SK-N-SH treated with all-trans-retinoic acid at 6 μM for 48 hours (cell line): ENCODE data around the gene GTF2IRD1.

ENCODE experiments used
- ATAC-seq: fragments of 200-7000 bp; cut with Tn5 transposase; 3 replicates; pipeline ENCODE4 v1.9.1; 2020; ENCODE audit warnings: mild to moderate bottlenecking, moderate library complexity
- ARNTL ChIP-seq: fragments of 450-650 bp; formaldehyde crosslinking; IDR thresholded peaks from 2 replicates; pipeline ENCODE4 v1.5.0; 2020; ENCODE audit warnings: low read depth, mild to moderate bottlenecking, moderate library complexity, borderline replicate concordance
- BACH2 ChIP-seq: fragments of 250-450 bp; sonication (Bioruptor Pico); IDR thresholded peaks from 2 replicates; pipeline ENCODE4 v1.9.0; 2021; ENCODE audit warnings: mild to moderate bottlenecking, borderline replicate concordance
- CSDC2 ChIP-seq: fragments of 250-450 bp; sonication (Bioruptor Pico); IDR thresholded peaks from 2 replicates; pipeline ENCODE4 v1.5.0; 2020; ENCODE audit warnings: mild to moderate bottlenecking, moderate library complexity
- ESRRG ChIP-seq: fragments of 250-450 bp; sonication (Bioruptor Pico); IDR thresholded peaks from 2 replicates; pipeline ENCODE4 v1.6.1; 2021; ENCODE audit warnings: mild to moderate bottlenecking
- ISL1 ChIP-seq: fragments of 250-450 bp; sonication (Bioruptor Pico); IDR thresholded peaks from 2 replicates; pipeline ENCODE4 v2.1.2; 2022; ENCODE audit warnings: mild to moderate bottlenecking, moderate library complexity
- OSR1 ChIP-seq: fragments of 250-450 bp; sonication (Bioruptor Pico); IDR thresholded peaks from 2 replicates; pipeline ENCODE4 v1.8.0; 2022; ENCODE audit warnings: moderate library complexity, mild to moderate bottlenecking, inconsistent platforms
- PPARA ChIP-seq: fragments of 250-450 bp; sonication (Bioruptor Pico); IDR thresholded peaks from 2 replicates; pipeline ENCODE4 v1.5.0; 2020; ENCODE audit warnings: mild to moderate bottlenecking, borderline replicate concordance
- RARB ChIP-seq: fragments of 250-450 bp; sonication (Bioruptor Pico); IDR thresholded peaks from 2 replicates; pipeline ENCODE4 v1.8.0; 2021; ENCODE audit warnings: mild to moderate bottlenecking, moderate library complexity
- SNAI2 ChIP-seq: fragments of 250-450 bp; sonication (Bioruptor Pico); IDR thresholded peaks from 2 replicates; pipeline ENCODE4 v1.5.0; 2020; ENCODE audit warnings: mild to moderate bottlenecking, moderate library complexity
- TCF4 ChIP-seq: fragments of 250-450 bp; sonication (Bioruptor Pico); IDR thresholded peaks from 2 replicates; pipeline ENCODE4 v1.8.0; 2021; ENCODE audit warnings: mild to moderate bottlenecking, moderate library complexity, borderline replicate concordance
- ZC3H10 ChIP-seq: fragments of 250-450 bp; sonication (Bioruptor Pico); IDR thresholded peaks from 2 replicates; pipeline ENCODE4 v1.5.1; 2021; ENCODE audit warnings: mild to moderate bottlenecking, moderate library complexity
- ZFP3 ChIP-seq: fragments of 250-450 bp; sonication (Bioruptor Pico); IDR thresholded peaks from 2 replicates; pipeline ENCODE4 v1.5.0; 2020; ENCODE audit warnings: mild to moderate bottlenecking, moderate library complexity
- ZNF565 ChIP-seq: fragments of 450-650 bp; formaldehyde crosslinking; conservative IDR thresholded peaks from 2 replicates; pipeline ENCODE4 v1.5.0; 2020; ENCODE audit warnings: low read depth, mild to moderate bottlenecking, moderate library complexity
- ZNF8 ChIP-seq: fragments of 450-650 bp; formaldehyde crosslinking; IDR thresholded peaks from 2 replicates; pipeline ENCODE4 v1.5.0; 2020; ENCODE audit warnings: mild to moderate bottlenecking, moderate library complexity
- TF ChIP-seq, protein P1 (sequence below): fragments of 250-450 bp; sonication (Bioruptor Pico); IDR thresholded peaks from 2 replicates; pipeline ENCODE4 v1.8.0; 2021; ENCODE audit warnings: low read depth, mild to moderate bottlenecking, moderate library complexity, borderline replicate concordance
- TF ChIP-seq, protein P2 (sequence below): fragments of 250-450 bp; sonication (Bioruptor Pico); IDR thresholded peaks from 2 replicates; pipeline ENCODE4 v1.8.0; 2020; ENCODE audit warnings: mild to moderate bottlenecking, moderate library complexity, borderline replicate concordance
- TF ChIP-seq, protein P3 (sequence below): fragments of 250-450 bp; sonication (Bioruptor Pico); IDR thresholded peaks from 2 replicates; pipeline ENCODE4 v1.5.1; 2020; ENCODE audit warnings: low read depth, mild to moderate bottlenecking, moderate library complexity
- TF ChIP-seq, protein P4 (sequence below): fragments of 250-450 bp; sonication (Bioruptor Pico); IDR thresholded peaks from 2 replicates; pipeline ENCODE4 v1.5.0; 2020; ENCODE audit warnings: mild to moderate bottlenecking, moderate library complexity
- TF ChIP-seq, protein P5 (sequence below): fragments of 250-450 bp; sonication (Bioruptor Pico); IDR thresholded peaks from 2 replicates; pipeline ENCODE4 v1.5.1; 2021; ENCODE audit warnings: mild to moderate bottlenecking, moderate library complexity

The GTF2IRD1 gene

DNA sequence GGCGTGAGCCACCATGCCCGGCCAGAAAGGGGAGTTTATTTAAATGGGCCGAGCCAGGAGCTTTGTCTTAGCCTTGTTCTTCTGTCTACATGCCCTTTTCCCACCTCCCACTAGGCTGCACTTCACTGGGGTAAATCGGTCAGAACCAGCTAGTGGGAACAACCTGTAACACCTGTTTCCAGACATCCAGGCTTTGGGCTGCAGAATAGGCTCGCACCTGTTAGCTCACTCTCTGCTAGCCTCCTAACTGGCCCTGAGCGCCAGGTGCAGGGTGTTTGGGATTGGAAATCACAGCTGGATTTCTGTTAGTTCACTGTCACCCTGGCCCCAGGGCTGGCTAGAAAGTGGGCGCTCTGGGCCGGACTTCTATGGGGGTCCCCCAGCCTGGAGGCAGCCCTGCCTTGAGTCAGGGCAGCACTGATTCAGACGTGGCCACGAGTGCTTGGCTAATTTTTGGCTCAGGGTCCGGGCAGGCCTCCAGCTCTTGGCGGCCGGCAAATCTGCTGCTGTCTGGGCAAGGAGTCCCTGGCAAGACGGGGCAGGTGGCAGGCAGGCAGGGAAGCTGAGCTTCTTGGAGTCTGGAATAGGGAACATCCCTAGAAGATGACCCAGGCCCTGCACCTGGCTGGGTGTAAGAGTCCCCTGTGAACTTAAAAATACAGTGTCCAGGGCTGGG lies 48.6 kb downstream of the GTF2IRD1 start:
- no peak for ATAC-seq
- TF ChIP-seq ZNF565: no peak
- TF ChIP-seq PPARA (CRISPR knock-in tag): no peak
- TF ChIP-seq, protein P1, sequence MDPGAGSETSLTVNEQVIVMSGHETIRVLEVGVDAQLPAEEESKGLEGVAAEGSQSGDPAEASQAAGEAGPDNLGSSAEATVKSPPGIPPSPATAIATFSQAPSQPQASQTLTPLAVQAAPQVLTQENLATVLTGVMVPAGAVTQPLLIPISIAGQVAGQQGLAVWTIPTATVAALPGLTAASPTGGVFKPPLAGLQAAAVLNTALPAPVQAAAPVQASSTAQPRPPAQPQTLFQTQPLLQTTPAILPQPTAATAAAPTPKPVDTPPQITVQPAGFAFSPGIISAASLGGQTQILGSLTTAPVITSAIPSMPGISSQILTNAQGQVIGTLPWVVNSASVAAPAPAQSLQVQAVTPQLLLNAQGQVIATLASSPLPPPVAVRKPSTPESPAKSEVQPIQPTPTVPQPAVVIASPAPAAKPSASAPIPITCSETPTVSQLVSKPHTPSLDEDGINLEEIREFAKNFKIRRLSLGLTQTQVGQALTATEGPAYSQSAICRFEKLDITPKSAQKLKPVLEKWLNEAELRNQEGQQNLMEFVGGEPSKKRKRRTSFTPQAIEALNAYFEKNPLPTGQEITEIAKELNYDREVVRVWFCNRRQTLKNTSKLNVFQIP (CRISPR knock-in tag): no peak
- no peak for TF ChIP-seq ZC3H10 (CRISPR knock-in tag)
- TF ChIP-seq, protein P2, sequence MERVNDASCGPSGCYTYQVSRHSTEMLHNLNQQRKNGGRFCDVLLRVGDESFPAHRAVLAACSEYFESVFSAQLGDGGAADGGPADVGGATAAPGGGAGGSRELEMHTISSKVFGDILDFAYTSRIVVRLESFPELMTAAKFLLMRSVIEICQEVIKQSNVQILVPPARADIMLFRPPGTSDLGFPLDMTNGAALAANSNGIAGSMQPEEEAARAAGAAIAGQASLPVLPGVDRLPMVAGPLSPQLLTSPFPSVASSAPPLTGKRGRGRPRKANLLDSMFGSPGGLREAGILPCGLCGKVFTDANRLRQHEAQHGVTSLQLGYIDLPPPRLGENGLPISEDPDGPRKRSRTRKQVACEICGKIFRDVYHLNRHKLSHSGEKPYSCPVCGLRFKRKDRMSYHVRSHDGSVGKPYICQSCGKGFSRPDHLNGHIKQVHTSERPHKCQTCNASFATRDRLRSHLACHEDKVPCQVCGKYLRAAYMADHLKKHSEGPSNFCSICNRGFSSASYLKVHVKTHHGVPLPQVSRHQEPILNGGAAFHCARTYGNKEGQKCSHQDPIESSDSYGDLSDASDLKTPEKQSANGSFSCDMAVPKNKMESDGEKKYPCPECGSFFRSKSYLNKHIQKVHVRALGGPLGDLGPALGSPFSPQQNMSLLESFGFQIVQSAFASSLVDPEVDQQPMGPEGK (CRISPR knock-in tag): no peak
- no peak for TF ChIP-seq OSR1 (CRISPR knock-in tag)
- TF ChIP-seq ESRRG (CRISPR knock-in tag): no peak

DNA sequence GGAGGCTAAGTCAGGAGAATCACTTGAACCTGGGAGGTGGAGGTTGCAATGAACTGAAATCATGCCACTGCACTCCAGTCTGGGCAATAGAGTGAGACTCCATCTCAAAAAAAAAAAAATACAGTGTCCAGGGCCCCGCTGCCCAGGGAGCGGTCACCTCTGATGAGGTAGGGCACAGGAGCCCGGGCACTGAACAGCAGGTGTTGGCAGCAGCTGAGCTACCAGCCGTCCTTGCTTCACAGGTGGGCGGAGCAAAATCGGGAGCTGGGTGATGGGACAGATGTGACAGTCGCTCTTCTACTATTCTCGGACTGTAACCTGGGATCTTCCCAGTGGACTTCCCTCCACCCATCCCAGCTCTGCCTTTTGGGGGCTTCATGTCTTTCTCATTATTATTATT lies 49.4 kb downstream of the GTF2IRD1 start:
- no peak for ATAC-seq

More for the DNA sequence above, 49.4 kb downstream of the GTF2IRD1 start:
- TF ChIP-seq ZC3H10 (CRISPR knock-in tag): no peak
- TF ChIP-seq, protein P3, sequence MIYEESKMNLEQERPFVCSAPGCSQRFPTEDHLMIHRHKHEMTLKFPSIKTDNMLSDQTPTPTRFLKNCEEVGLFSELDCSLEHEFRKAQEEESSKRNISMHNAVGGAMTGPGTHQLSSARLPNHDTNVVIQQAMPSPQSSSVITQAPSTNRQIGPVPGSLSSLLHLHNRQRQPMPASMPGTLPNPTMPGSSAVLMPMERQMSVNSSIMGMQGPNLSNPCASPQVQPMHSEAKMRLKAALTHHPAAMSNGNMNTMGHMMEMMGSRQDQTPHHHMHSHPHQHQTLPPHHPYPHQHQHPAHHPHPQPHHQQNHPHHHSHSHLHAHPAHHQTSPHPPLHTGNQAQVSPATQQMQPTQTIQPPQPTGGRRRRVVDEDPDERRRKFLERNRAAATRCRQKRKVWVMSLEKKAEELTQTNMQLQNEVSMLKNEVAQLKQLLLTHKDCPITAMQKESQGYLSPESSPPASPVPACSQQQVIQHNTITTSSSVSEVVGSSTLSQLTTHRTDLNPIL (CRISPR knock-in tag): no peak
- TF ChIP-seq, protein P2 (CRISPR knock-in tag): no peak
- TF ChIP-seq, protein P4, sequence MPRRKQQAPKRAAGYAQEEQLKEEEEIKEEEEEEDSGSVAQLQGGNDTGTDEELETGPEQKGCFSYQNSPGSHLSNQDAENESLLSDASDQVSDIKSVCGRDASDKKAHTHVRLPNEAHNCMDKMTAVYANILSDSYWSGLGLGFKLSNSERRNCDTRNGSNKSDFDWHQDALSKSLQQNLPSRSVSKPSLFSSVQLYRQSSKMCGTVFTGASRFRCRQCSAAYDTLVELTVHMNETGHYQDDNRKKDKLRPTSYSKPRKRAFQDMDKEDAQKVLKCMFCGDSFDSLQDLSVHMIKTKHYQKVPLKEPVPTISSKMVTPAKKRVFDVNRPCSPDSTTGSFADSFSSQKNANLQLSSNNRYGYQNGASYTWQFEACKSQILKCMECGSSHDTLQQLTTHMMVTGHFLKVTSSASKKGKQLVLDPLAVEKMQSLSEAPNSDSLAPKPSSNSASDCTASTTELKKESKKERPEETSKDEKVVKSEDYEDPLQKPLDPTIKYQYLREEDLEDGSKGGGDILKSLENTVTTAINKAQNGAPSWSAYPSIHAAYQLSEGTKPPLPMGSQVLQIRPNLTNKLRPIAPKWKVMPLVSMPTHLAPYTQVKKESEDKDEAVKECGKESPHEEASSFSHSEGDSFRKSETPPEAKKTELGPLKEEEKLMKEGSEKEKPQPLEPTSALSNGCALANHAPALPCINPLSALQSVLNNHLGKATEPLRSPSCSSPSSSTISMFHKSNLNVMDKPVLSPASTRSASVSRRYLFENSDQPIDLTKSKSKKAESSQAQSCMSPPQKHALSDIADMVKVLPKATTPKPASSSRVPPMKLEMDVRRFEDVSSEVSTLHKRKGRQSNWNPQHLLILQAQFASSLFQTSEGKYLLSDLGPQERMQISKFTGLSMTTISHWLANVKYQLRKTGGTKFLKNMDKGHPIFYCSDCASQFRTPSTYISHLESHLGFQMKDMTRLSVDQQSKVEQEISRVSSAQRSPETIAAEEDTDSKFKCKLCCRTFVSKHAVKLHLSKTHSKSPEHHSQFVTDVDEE (CRISPR knock-in tag): no peak
- no peak for TF ChIP-seq SNAI2
- TF ChIP-seq RARB (CRISPR knock-in tag): no peak
- TF ChIP-seq ZNF565: no peak
- TF ChIP-seq PPARA (CRISPR knock-in tag): no peak
- TF ChIP-seq ZFP3 (CRISPR knock-in tag): no peak
- no peak for TF ChIP-seq ARNTL (CRISPR knock-in tag)
- TF ChIP-seq ZNF8 (CRISPR knock-in tag): no peak
- no peak for TF ChIP-seq TCF4 (CRISPR knock-in tag)
- no peak for TF ChIP-seq CSDC2 (CRISPR knock-in tag)
- TF ChIP-seq OSR1 (CRISPR knock-in tag): no peak
- TF ChIP-seq, protein P5, sequence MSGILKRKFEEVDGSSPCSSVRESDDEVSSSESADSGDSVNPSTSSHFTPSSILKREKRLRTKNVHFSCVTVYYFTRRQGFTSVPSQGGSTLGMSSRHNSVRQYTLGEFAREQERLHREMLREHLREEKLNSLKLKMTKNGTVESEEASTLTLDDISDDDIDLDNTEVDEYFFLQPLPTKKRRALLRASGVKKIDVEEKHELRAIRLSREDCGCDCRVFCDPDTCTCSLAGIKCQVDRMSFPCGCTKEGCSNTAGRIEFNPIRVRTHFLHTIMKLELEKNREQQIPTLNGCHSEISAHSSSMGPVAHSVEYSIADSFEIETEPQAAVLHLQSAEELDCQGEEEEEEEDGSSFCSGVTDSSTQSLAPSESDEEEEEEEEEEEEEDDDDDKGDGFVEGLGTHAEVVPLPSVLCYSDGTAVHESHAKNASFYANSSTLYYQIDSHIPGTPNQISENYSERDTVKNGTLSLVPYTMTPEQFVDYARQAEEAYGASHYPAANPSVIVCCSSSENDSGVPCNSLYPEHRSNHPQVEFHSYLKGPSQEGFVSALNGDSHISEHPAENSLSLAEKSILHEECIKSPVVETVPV (CRISPR knock-in tag): no peak
- no peak for TF ChIP-seq ISL1
- TF ChIP-seq, protein P1 (CRISPR knock-in tag): no peak
- no peak for TF ChIP-seq BACH2
